A549 (cell line): ENCODE measurements around the gene TMEM221. TPM values are rescaled to one million over a fixed set of nuclear protein-coding genes. Genes with fewer than 3 reads are reported as not detected.
A peak's percentile ranks its signal among the peaks of the same experiment; 100 is the strongest.

ENCODE experiments used
- ATAC-seq, 2 experiments: fragments of 200-7000 bp in 1 of 2; fragments of >200 bp in 1 of 2; cut with Nextera tagmentation in 1 of 2; cut with Tn5 transposase in 1 of 2; 3 replicates each; pipeline versions ENCODE4 v1.8.0 to v1.9.1; 2018 to 2020; ENCODE audit warnings: mild to moderate bottlenecking in 1 of 2, moderate library complexity in 1 of 2
- CTCF ChIA-PET: fragments of 300-600 bp; sonication (Branson Sonifier 250); formaldehyde crosslinking; extraction: SDS; loops from one replicate; lab custom pipeline; 2021; ENCODE audit warnings: antibody characterized with exemption, inconsistent platforms; lab: Yijun Ruan, JAX
- POLR2A ChIA-PET: fragments of 350-600 bp; formaldehyde crosslinking; extraction: SDS; loops from one replicate; lab custom pipeline; 2021; ENCODE audit warnings: antibody characterized with exemption, inconsistent platforms; lab: Yijun Ruan, JAX
- DNase-seq, 2 experiments: peaks; one replicate each; pipeline versions ENCODE4 v3.0.0 to v3.0.0-alpha.2; 2011 to 2016; ENCODE audit warnings: low read depth in 1 of 2, low spot score in 1 of 2
- FAIRE-seq: peaks from 2 replicates; lab custom pipeline; 2011; peaks lifted over from hg19 to GRCh38; lab: Jason Lieb, UNC
- H3K27ac ChIP-seq, 2 experiments: fragments of >200 bp; sonication (Bioruptor Twin); formaldehyde crosslinking; 3 replicates each; pipeline ENCODE4 v1.5.1; 2016 to 2017
- H3K4me1 ChIP-seq: fragments of >200 bp; sonication (Bioruptor Twin); formaldehyde crosslinking; 3 replicates; pipeline ENCODE4 v1.6.1; 2016
- H3K4me2 ChIP-seq: fragments of >200 bp; sonication (Bioruptor Twin); formaldehyde crosslinking; 3 replicates; pipeline ENCODE4 v1.6.1; 2016
- H3K4me3 ChIP-seq: fragments of >200 bp; sonication (Bioruptor Twin); formaldehyde crosslinking; 3 replicates; pipeline ENCODE4 v1.5.1; 2016
- H3K9me3 ChIP-seq: fragments of >200 bp; sonication (Bioruptor Twin); formaldehyde crosslinking; 3 replicates; pipeline ENCODE4 v1.6.1; 2016
- CBX2 ChIP-seq: fragments of 200-600 bp; sonication (generic); IDR thresholded peaks from 2 replicates; pipeline ENCODE4 v1.6.1; 2016; ENCODE audit warnings: low read depth, mild to moderate bottlenecking, borderline replicate concordance
- CEBPB ChIP-seq, 2 experiments: fragments of >200 bp in 1 of 2; sonication (Bioruptor Twin) in 1 of 2; formaldehyde crosslinking in 1 of 2; IDR thresholded peaks; 2 replicates each; pipeline ENCODE4 v1.6.1; 2012 to 2016
- FOSL2 ChIP-seq, 2 experiments: fragments of 450-650 bp in 1 of 2; fragments of >200 bp in 1 of 2; sonication (Bioruptor Twin) in 1 of 2; formaldehyde crosslinking; IDR thresholded peaks; 2 replicates each; pipeline versions ENCODE4 v1.5.0 to v1.6.1; 2016 to 2020; ENCODE audit warnings: mild to moderate bottlenecking in 1 of 2, moderate library complexity in 1 of 2
- FOXS1 ChIP-seq: fragments of 250-450 bp; sonication (Bioruptor Pico); IDR thresholded peaks from 2 replicates; pipeline ENCODE4 v1.5.0; 2020; ENCODE audit warnings: mild to moderate bottlenecking, moderate library complexity
- MAFK ChIP-seq: fragments of 450-650 bp; IDR thresholded peaks from 2 replicates; pipeline ENCODE4 v1.6.1; 2014; ENCODE audit not compliant: partially characterized antibody
- MAZ ChIP-seq: fragments of 150-350 bp; IDR thresholded peaks from 2 replicates; pipeline ENCODE4 v1.6.1; 2014; ENCODE audit warnings: antibody characterized with exemption, low read depth, low read length, borderline replicate concordance
- NFE2L2 ChIP-seq: fragments of 150-350 bp; conservative IDR thresholded peaks from 2 replicates; pipeline ENCODE4 v1.6.1; 2014; ENCODE audit warnings: low read length
- NR3C1 ChIP-seq: fragments of >200 bp; sonication (Bioruptor Twin); formaldehyde crosslinking; IDR thresholded peaks from 3 replicates; pipeline ENCODE4 v1.6.1; 2017
- PHF8 ChIP-seq: fragments of 200-600 bp; sonication (generic); IDR thresholded peaks from 2 replicates; pipeline ENCODE4 v1.6.1; 2016; ENCODE audit warnings: low read depth, mild to moderate bottlenecking, antibody characterized with exemption, moderate library complexity, borderline replicate concordance
- RAD21 ChIP-seq, 2 experiments: fragments of >200 bp in 1 of 2; sonication (Bioruptor Twin) in 1 of 2; formaldehyde crosslinking in 1 of 2; IDR thresholded peaks in 1 of 2; conservative IDR thresholded peaks in 1 of 2; 2 replicates in 1 of 2; 3 replicates in 1 of 2; pipeline ENCODE4 v1.6.1; 2012 to 2018; ENCODE audit warnings: inconsistent platforms in 1 of 2
- RARB ChIP-seq: fragments of 250-450 bp; sonication (Bioruptor Pico); IDR thresholded peaks from 2 replicates; pipeline ENCODE4 v1.8.0; 2021; ENCODE audit warnings: mild to moderate bottlenecking, moderate library complexity
- RFX5 ChIP-seq: fragments of 450-650 bp; IDR thresholded peaks from 2 replicates; pipeline ENCODE4 v1.7.1; 2014; ENCODE audit warnings: antibody characterized with exemption, mild to moderate bottlenecking, moderate library complexity
- RNF2 ChIP-seq: fragments of 200-600 bp; sonication (generic); IDR thresholded peaks from 2 replicates; pipeline ENCODE4 v1.6.1; 2016; ENCODE audit warnings: low read depth, mild to moderate bottlenecking, antibody characterized with exemption, moderate library complexity, borderline replicate concordance
- ZSCAN20 ChIP-seq: fragments of 250-450 bp; sonication (Bioruptor Pico); IDR thresholded peaks from 2 replicates; pipeline ENCODE4 v1.8.0; 2022; ENCODE audit warnings: mild to moderate bottlenecking, moderate library complexity
- WGBS: methylation state at CpG from one replicate; pipeline ENCODE4 v1.1.6; 2017; ENCODE audit errors: missing lambda C conversion rate; 5-methylcytosine and 5-hydroxymethylcytosine counted together
- polyA plus RNA-seq, 4 experiments: library from polyadenylated mRNA; depleted of rRNA in 3 of 4; stranded (reverse); fragments of >200 nt; fragmentation: RNase III in 1 of 4; extraction: RNeasy Plus Mini Kit Qiagen cat#74134 plus additional on column Dnase treatment in 1 of 4; gene quantifications; 2 replicates in 3 of 4; 3 replicates in 1 of 4; pipeline ENCODE4 v1.2.3, GENCODE V29; 2011 to 2017
- TF ChIP-seq, protein P1 (sequence below): IDR thresholded peaks from 2 replicates; pipeline ENCODE4 v1.6.1; 2012; ENCODE audit warnings: low read depth, borderline replicate concordance
- TF ChIP-seq, protein P2 (sequence below): IDR thresholded peaks from 2 replicates; pipeline ENCODE4 v1.6.1; 2012
- TF ChIP-seq, protein P3 (sequence below): fragments of 250-450 bp; sonication (Bioruptor Pico); IDR thresholded peaks from 2 replicates; pipeline ENCODE4 v1.5.0; 2020; ENCODE audit warnings: low read depth, mild to moderate bottlenecking, moderate library complexity
- TF ChIP-seq, protein P4 (sequence below): fragments of 200-600 bp; sonication (generic); IDR thresholded peaks from 2 replicates; pipeline ENCODE4 v1.6.1; 2016; ENCODE audit warnings: antibody characterized with exemption, mild to moderate bottlenecking, moderate library complexity

TMEM221 gene
- polyA plus RNA-seq, 2 of the 4 experiments (the other 2 are of a cell fraction), result 0.78 to 0.90 TPM

DNA sequence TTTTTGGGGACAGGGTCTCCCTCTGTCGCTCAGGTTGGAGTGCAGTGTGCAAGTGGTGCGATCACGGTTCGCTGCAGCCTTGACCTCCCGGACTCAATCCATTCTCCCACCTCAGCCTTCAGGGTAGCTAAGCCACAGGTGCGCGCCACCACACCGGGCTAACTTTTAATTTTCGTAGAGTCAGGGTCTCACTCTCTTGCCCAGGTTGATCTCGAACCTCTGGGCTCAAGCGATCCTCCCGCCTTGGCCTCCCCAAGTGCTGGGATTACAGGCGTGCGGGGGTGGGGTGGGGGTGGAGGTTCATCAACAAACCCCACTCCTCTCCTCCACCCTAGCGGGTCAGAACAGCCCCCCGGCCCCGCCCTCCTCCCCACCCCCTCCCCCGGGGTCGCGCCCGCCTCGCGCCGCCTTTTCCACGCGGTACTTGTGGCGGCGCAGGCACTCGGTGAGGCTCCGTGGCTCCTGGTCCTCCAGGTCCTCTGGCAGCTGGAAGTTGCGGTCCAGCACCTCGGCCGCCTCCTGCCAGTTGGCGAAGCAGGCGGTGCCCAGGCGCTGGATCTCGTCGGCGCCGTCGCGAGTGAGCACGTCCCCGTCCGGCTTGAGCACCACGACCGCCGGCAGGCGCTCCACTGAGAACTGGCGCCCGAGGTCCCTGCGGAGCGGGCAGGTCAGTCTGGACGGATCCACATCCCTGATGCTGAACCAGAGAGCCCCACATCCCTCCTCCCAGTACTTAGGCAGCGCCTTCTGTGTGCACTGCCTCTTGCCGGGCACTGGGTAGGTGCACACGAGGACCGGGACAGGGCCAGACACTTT, 7.0 kb upstream of the TMEM221 start (continued):
- TF ChIP-seq FOSL2 (IDR thresholded peaks at IDR 0.05), result no peak
- TF ChIP-seq FOSL2 (CRISPR knock-in tag; IDR thresholded peaks at IDR 0.05), result no peak
- TF ChIP-seq PHF8, result no peak
- no peak for TF ChIP-seq MAFK

DNA sequence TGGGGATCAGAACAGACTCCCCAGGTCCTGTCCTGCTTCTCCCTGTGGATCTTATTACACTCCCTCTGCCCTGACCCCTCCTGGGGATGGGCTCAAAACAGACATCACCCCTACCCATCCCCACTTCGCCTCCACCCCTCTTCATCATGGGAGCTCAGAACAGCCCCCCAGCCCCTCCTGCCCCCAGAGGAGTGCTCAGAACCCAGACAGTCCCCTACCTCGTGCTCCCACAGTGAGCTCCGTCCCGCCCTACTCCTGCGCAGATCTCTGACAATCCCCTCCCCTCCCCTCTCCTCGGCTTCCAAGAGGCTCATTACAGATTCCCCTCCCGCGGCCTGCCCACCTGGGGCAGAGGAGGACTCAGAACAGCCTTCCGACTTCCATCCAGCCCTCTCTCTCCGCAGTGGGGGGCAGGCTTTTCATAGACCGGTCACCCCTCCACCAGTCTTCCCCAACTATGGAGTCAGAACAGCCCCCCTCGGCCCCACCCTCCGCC, 6.2 kb upstream of the TMEM221 start:
- POLR2A ChIA-PET, result no interaction called here
- 78% methylated on average over 6 of the region's 13 CpGs for WGBS

DNA sequence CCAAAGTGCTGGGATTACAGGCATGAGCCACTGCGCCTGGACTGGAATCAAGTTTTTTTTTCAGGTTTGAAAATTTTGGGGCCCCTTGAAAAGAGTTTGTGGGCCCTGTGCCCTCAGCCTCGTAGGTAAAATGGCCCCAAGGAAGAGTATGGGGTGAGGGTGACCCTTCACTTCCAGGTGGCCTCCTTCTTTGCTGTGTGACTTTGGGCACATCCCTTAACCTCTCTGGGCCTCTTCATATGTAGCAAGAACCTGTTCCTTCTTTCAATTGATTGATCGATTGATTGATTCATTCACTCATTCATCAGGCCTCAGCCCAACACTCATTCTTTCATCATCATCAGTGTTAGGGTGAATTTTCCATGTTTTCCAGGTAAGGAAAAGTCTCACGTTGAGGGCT, 3.4 kb upstream of the TMEM221 start:
- ATAC-seq, result no peak
- FAIRE-seq, result no peak
- H3K4me3 ChIP-seq, result no peak overlapping the region
- POLR2A ChIA-PET, result no interaction called here
- TF ChIP-seq FOXS1 (CRISPR knock-in tag), result no peak
- no peak for TF ChIP-seq RAD21 (conservative IDR thresholded peaks at IDR 0.05 in 1 of 2, IDR thresholded peaks at IDR 0.05 in 1 of 2)
- no peak for TF ChIP-seq CBX2
- TF ChIP-seq NFE2L2, result no peak
- TF ChIP-seq MAZ, result no peak
- TF ChIP-seq ZSCAN20 (CRISPR knock-in tag), result no peak
- TF ChIP-seq, all 56 proteins: peak for 0
- H3K4me1 ChIP-seq, result 0 out of 3 replicates have a peak, but pooled peaks cover 6% of the 10 kb centered on the region
- H3K27ac ChIP-seq, result no peak overlapping the region
- CTCF ChIA-PET, result interaction anchor here (0.8 to 1.3 kb wide), 3 partner anchors 11 to 62 kb away, joined by 3 to 4 read pairs (median 4); no protein-coding TSS in a partner anchor
- no peaks in the 10 kb centered on the region for H3K9me3 ChIP-seq
- 87% methylated on average over 4 of the region's 4 CpGs for WGBS
- no peak for DNase-seq
- no peak overlapping the region for H3K4me2 ChIP-seq

More for the DNA sequence above, 6.2 kb upstream of the TMEM221 start:
- FAIRE-seq, result no peak
- DNase-seq, result no peak
- TF ChIP-seq RFX5 (no peak), RNF2 (no peak), CEBPB (IDR thresholded peaks at IDR 0.05) (no peak)
- Histone ChIP-seq H3K4me2 (no peak overlapping the region), H3K27ac (no peak overlapping the region), H3K4me1 (0 out of 3 replicates have a peak, but pooled peaks cover 6% of the 10 kb centered on the region), H3K4me3 (no peak overlapping the region), H3K9me3 (no peaks in the 10 kb centered on the region)
- CTCF ChIA-PET, result interaction anchor here (0.6 to 2.3 kb wide), 7 partner anchors 10 to 789 kb away, joined by 3 to 13 read pairs (median 4); no protein-coding TSS in a partner anchor
- ATAC-seq, result peak in 1 of 2 experiments; percentile 47; a peak in 3 of 6 replicates

DNA sequence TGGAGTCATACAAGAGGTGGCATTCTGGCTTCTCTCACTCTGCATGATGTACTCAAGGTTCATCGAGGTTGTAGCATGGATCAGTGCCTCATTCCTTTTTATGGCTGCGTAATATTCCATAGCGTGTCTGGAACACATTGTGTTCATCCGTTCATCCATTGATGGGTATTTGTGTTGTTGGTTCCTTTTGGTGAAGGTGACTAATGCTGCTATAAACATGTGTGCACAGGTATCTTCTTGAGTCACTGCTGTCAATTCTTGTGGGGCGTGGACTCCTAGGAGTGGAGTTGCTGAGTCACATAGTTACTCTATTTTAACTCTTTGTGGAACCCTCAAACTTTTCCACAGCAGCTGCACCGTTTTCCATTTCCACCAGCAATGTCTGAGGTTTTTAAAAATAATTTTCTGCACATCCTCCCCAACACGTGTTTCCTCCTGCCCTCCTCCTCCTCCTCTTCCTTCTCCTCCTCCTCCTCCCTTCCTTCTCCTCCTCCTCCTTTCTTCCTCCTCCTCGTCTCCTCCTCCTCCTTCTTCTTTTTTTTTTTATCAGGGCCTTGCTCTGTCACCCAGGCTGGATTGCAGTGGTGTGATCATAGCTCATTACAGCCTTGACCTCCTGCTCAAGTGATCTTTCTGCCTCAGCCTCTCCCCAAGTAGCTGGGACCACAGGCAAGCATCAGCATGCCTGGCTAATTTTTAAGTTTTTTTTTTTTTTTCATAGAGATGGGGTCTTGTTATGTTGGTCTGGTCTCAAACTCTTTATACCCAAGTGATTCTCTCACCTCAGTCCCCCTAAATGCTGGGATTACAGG, 2.0 kb upstream of the TMEM221 start:
- DNase-seq (peak in 1 of 2 experiments; percentile 73), ATAC-seq (no peak), FAIRE-seq (no peak)
- WGBS, result 26% methylated on average over 7 of the region's 8 CpGs
- TF ChIP-seq, protein P1, sequence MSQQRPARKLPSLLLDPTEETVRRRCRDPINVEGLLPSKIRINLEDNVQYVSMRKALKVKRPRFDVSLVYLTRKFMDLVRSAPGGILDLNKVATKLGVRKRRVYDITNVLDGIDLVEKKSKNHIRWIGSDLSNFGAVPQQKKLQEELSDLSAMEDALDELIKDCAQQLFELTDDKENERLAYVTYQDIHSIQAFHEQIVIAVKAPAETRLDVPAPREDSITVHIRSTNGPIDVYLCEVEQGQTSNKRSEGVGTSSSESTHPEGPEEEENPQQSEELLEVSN, result no peak
- TF ChIP-seq MAFK (peak; percentile 58), NR3C1 (no peak), FOSL2 (IDR thresholded peaks at IDR 0.05) (no peak), FOSL2 (CRISPR knock-in tag; IDR thresholded peaks at IDR 0.05) (peak; percentile 72), RARB (CRISPR knock-in tag) (no peak), CBX2 (no peak)
- TF ChIP-seq, protein P2, sequence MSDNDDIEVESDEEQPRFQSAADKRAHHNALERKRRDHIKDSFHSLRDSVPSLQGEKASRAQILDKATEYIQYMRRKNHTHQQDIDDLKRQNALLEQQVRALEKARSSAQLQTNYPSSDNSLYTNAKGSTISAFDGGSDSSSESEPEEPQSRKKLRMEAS, result 0 out of 2 replicates have a peak, but pooled peaks have one; percentile 36
- TF ChIP-seq, protein P3, sequence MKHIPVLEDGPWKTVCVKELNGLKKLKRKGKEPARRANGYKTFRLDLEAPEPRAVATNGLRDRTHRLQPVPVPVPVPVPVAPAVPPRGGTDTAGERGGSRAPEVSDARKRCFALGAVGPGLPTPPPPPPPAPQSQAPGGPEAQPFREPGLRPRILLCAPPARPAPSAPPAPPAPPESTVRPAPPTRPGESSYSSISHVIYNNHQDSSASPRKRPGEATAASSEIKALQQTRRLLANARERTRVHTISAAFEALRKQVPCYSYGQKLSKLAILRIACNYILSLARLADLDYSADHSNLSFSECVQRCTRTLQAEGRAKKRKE, result no peak
- TF ChIP-seq, protein P4, sequence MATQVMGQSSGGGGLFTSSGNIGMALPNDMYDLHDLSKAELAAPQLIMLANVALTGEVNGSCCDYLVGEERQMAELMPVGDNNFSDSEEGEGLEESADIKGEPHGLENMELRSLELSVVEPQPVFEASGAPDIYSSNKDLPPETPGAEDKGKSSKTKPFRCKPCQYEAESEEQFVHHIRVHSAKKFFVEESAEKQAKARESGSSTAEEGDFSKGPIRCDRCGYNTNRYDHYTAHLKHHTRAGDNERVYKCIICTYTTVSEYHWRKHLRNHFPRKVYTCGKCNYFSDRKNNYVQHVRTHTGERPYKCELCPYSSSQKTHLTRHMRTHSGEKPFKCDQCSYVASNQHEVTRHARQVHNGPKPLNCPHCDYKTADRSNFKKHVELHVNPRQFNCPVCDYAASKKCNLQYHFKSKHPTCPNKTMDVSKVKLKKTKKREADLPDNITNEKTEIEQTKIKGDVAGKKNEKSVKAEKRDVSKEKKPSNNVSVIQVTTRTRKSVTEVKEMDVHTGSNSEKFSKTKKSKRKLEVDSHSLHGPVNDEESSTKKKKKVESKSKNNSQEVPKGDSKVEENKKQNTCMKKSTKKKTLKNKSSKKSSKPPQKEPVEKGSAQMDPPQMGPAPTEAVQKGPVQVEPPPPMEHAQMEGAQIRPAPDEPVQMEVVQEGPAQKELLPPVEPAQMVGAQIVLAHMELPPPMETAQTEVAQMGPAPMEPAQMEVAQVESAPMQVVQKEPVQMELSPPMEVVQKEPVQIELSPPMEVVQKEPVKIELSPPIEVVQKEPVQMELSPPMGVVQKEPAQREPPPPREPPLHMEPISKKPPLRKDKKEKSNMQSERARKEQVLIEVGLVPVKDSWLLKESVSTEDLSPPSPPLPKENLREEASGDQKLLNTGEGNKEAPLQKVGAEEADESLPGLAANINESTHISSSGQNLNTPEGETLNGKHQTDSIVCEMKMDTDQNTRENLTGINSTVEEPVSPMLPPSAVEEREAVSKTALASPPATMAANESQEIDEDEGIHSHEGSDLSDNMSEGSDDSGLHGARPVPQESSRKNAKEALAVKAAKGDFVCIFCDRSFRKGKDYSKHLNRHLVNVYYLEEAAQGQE, result no peak
- POLR2A ChIA-PET, result no interaction called here
- H3K4me2 ChIP-seq, result peak overlapping the region; percentile 36; the same call in 1 of the 3 replicates
- H3K27ac ChIP-seq, result 0 out of 6 replicates have a peak overlapping the region, but pooled peaks of 1 of the 2 experiments have one; percentile 32
- H3K4me1 ChIP-seq, result 0 out of 3 replicates have a peak, but pooled peaks cover 6% of the 10 kb centered on the region
- no peak overlapping the region for H3K4me3 ChIP-seq
- H3K9me3 ChIP-seq, result no peaks in the 10 kb centered on the region
- CTCF ChIA-PET, result interaction anchor here (0.6 to 0.9 kb wide), 2 partner anchors 16 to 162 kb away, joined by 3 read pairs; no protein-coding TSS in a partner anchor
